Measurements from ENCODE around the gene CHRNB2. TPM values are rescaled to one million over a fixed set of nuclear protein-coding genes. Genes with fewer than 3 reads are reported as not detected.

The CHRNB2 gene
- polyA plus RNA-seq, 3 donors from 2014 or later, result 0.07 TPM; not detected in 2

GRCh38 chr1:154627257-154628120 lies 59.9 kb downstream of the CHRNB2 start:
- peak overlapping the region; percentile 89 to 99 (median 94) for H3K4me3 Mint-ChIP-seq
- H3K27me3 Mint-ChIP-seq (ENCODE audit: low read depth in 3 of 3), result peaks cover 3 to 15% (median 6%) of the 10 kb centered on the region in 3 donors
- peaks cover 0 to 4% (median 0%) of the 10 kb centered on the region in 6 donors for H3K9me3 Mint-ChIP-seq
- H3K27ac Mint-ChIP-seq, result peak overlapping the region; percentile 96 to 100 (median 99)
- peak; percentile 83 to 86 (median 84) for DNase-seq
- H3K4me1 Mint-ChIP-seq, result peaks cover 16 to 43% of the 10 kb centered on the region in 2 donors
- peaks cover 0 to 4% (median 0%) of the 10 kb centered on the region in 3 donors for H3K36me3 Mint-ChIP-seq

GRCh38 chr1:154628121-154628405 lies 60.5 kb downstream of the CHRNB2 start:
- H3K4me1 Mint-ChIP-seq, result peaks cover 16 to 38% of the 10 kb centered on the region in 2 donors
- peak overlapping the region; percentile 96 to 100 (median 99) for H3K27ac Mint-ChIP-seq
- no peak for DNase-seq
- H3K9me3 Mint-ChIP-seq, result peaks cover 0 to 4% (median 0%) of the 10 kb centered on the region in 6 donors
- H3K4me3 Mint-ChIP-seq, result peak overlapping the region; percentile 89 to 99 (median 94)
- H3K36me3 Mint-ChIP-seq, result peaks cover 0 to 1% (median 0%) of the 10 kb centered on the region in 3 donors
- H3K27me3 Mint-ChIP-seq (ENCODE audit: low read depth in 3 of 3), result peaks cover 3 to 15% (median 6%) of the 10 kb centered on the region in 3 donors

GRCh38 chr1:154629061-154629674 lies 61.6 kb downstream of the CHRNB2 start:
- no peak for DNase-seq
- Mint-ChIP-seq H3K27ac (peak overlapping the region in 5 of 6 donors; percentile 81 to 100 (median 99)), H3K4me3 (peak overlapping the region; percentile 30 to 99 (median 59)), H3K36me3 (no peaks in the 10 kb centered on the region), H3K4me1 (peaks cover 16 to 35% of the 10 kb centered on the region in 2 donors), H3K9me3 (peaks cover 0 to 4% (median 0%) of the 10 kb centered on the region in 6 donors), H3K27me3 (ENCODE audit: low read depth in 3 of 3) (peaks cover 3 to 15% (median 6%) of the 10 kb centered on the region in 3 donors)

Other genes with a start within 250 kb of the CHRNB2 start
- gene AQP10, start 246.7 kb upstream of the CHRNB2 start, polyA plus RNA-seq, result under 1 TPM in 1 of 3 donors, not detected in 2; 0.24 TPM
- gene ATP8B2, start 242.3 kb upstream of the CHRNB2 start, polyA plus RNA-seq, result 10 to 100 TPM in 2 of 3 donors, 1 to 10 TPM in 1; 8.5 to 27.4 (median 16.5) TPM
- 1 to 10 TPM in 2 of 3 donors, under 1 TPM in 1; 0.50 to 4.2 (median 2.6) TPM for gene IL6R, start 162.4 kb upstream of the CHRNB2 start, polyA plus RNA-seq
- not detected for gene TDRD10, start 65.6 kb upstream of the CHRNB2 start, polyA plus RNA-seq
- gene SHE, start 65.4 kb upstream of the CHRNB2 start, polyA plus RNA-seq, result under 1 TPM in 1 of 3 donors, not detected in 2; 0.13 TPM
- gene UBE2Q1, start 9.1 kb upstream of the CHRNB2 start, polyA plus RNA-seq, result 10 to 100 TPM in 1 of 3 donors, 1 to 10 TPM in 2; 8.2 to 11.6 (median 9.7) TPM
- 100 to 1,000 TPM in 1 of 3 donors, 10 to 100 TPM in 2; 47.4 to 169 (median 70.1) TPM for gene ADAR, start 40.4 kb downstream of the CHRNB2 start, polyA plus RNA-seq

Measured in immature natural killer cell (primary cell).